H1 (cell line): ENCODE results near the gene GRM1.

Source experiments
- BCL11A ChIP-seq, 2 experiments: IDR thresholded peaks; one replicate each; pipeline ENCODE4 v1.6.1; 2011; ENCODE audit warnings: low read depth in 2 of 2, low read length in 2 of 2, mild to moderate bottlenecking in 2 of 2
- CHD2 ChIP-seq: IDR thresholded peaks from 2 replicates; pipeline ENCODE4 v1.6.1; 2012; ENCODE audit warnings: low read length, improper control_type of control experiment
- CTCF ChIP-seq, 3 experiments: IDR thresholded peaks; 1 replicate in 2 of 3; 2 replicates in 1 of 3; pipeline versions ENCODE4 v1.5.1 to v1.6.1; 2011; ENCODE audit warnings: low read length in 3 of 3, mild to moderate bottlenecking in 3 of 3, inconsistent platforms in 2 of 3, low read depth in 1 of 3, moderate library complexity in 1 of 3; ENCODE audit not compliant: insufficient read depth in 1 of 3; ENCODE audit errors: control extremely low read depth in 1 of 3
- EP300 ChIP-seq, 2 experiments: IDR thresholded peaks; 1 replicate in 1 of 2; 2 replicates in 1 of 2; pipeline ENCODE4 v1.6.1; 2011 to 2012; ENCODE audit warnings: low read depth in 2 of 2, low read length in 2 of 2, mild to moderate bottlenecking in 2 of 2, borderline replicate concordance in 1 of 2, inconsistent platforms in 1 of 2, moderate library complexity in 1 of 2
- EZH2 ChIP-seq: fragments of 200-600 bp; sonication (generic); IDR thresholded peaks from 2 replicates; pipeline ENCODE4 v1.7.1; 2012; ENCODE audit warnings: low read depth, mild to moderate bottlenecking, moderate library complexity, low read length, inconsistent platforms; ENCODE audit not compliant: severe bottlenecking
- GTF2F1 ChIP-seq: IDR thresholded peaks from 2 replicates; pipeline ENCODE4 v1.6.1; 2012; ENCODE audit warnings: low read depth, low read length, improper control_type of control experiment, borderline replicate concordance
- KDM5A ChIP-seq: fragments of 200-600 bp; IDR thresholded peaks from 2 replicates; pipeline ENCODE4 v1.7.1; 2012; ENCODE audit warnings: mild to moderate bottlenecking, low read length, inconsistent platforms, mixed read lengths
- MAX ChIP-seq: IDR thresholded peaks from 2 replicates; pipeline ENCODE4 v1.6.1; 2012; ENCODE audit warnings: inconsistent platforms
- POLR2A ChIP-seq, 2 experiments: IDR thresholded peaks; 1 replicate in 1 of 2; 2 replicates in 1 of 2; pipeline ENCODE4 v1.6.1; 2011; ENCODE audit warnings: low read depth in 2 of 2, low read length in 2 of 2, mild to moderate bottlenecking in 2 of 2; ENCODE audit errors: control extremely low read depth in 1 of 2
- RBBP5 ChIP-seq: IDR thresholded peaks from 2 replicates; pipeline ENCODE4 v1.7.1; 2012; ENCODE audit warnings: low read depth, mild to moderate bottlenecking, inconsistent platforms, low read length, moderate library complexity, borderline replicate concordance
- RFX5 ChIP-seq: IDR thresholded peaks from 2 replicates; pipeline ENCODE4 v1.6.1; 2011; ENCODE audit warnings: low read depth, low read length, improper control_type of control experiment, borderline replicate concordance
- TBP ChIP-seq: IDR thresholded peaks from 2 replicates; pipeline ENCODE4 v1.6.1; 2011; ENCODE audit warnings: low read depth, low read length, improper control_type of control experiment
- TEAD4 ChIP-seq: IDR thresholded peaks from 2 replicates; pipeline ENCODE4 v1.6.1; 2012; ENCODE audit warnings: low read depth, low read length, inconsistent platforms, mixed read lengths
- YY1 ChIP-seq: IDR thresholded peaks from 2 replicates; pipeline ENCODE4 v1.6.1; 2011; ENCODE audit warnings: low read depth, mild to moderate bottlenecking, low read length

GRCh38 chr6:146364816-146365594, 336.1 kb downstream of the GRM1 start:
- TF ChIP-seq YY1: no peak
- TF ChIP-seq CTCF (IDR thresholded peaks at IDR 0.05; ENCODE audit: control extremely low read depth in 1 of 3, insufficient read depth in 1 of 3, low read depth in 1 of 3, low read length in 3 of 3): no peak
- TF ChIP-seq GTF2F1: no peak
- TF ChIP-seq EP300 (IDR thresholded peaks at IDR 0.05; ENCODE audit: borderline replicate concordance in 1 of 2, low read depth in 2 of 2, low read length in 2 of 2): no peak
- no peak for TF ChIP-seq BCL11A (IDR thresholded peaks at IDR 0.05; ENCODE audit: low read depth in 2 of 2, low read length in 2 of 2)
- no peak for TF ChIP-seq KDM5A
- TF ChIP-seq MAX: no peak
- no peak for TF ChIP-seq EZH2
- no peak for TF ChIP-seq RFX5
- no peak for TF ChIP-seq TBP
- TF ChIP-seq POLR2A (IDR thresholded peaks at IDR 0.05; ENCODE audit: control extremely low read depth in 1 of 2, low read depth in 2 of 2, low read length in 2 of 2): no peak
- TF ChIP-seq TEAD4: no peak
- TF ChIP-seq RBBP5: no peak
- no peak for TF ChIP-seq CHD2
